BLaER1 treated with 17β-estradiol and CSF1 and Interleukin-3, amounts not matched to agents 10 nM and 100 nM (cell line): ENCODE results near the gene OR6K2.

Source experiments
- H3K27ac ChIP-seq, 11 experiments: shearing (Covaris generic); formaldehyde crosslinking; 2 replicates each; pipeline ENCODE4 v1.8.1; 2022
- H3K27me3 ChIP-seq, 11 experiments: shearing (Covaris generic); formaldehyde crosslinking; 2 replicates each; pipeline ENCODE4 v1.8.1; 2022
- H3K36me3 ChIP-seq, 11 experiments: shearing (Covaris generic); formaldehyde crosslinking; 2 replicates each; pipeline ENCODE4 v1.8.1; 2022
- H3K4me1 ChIP-seq, 10 experiments: shearing (Covaris generic); formaldehyde crosslinking; 2 replicates each; pipeline ENCODE4 v1.8.1; 2022
- H3K4me2 ChIP-seq, 11 experiments: shearing (Covaris generic); formaldehyde crosslinking; 2 replicates each; pipeline ENCODE4 v1.8.1; 2022
- H3K4me3 ChIP-seq, 10 experiments: shearing (Covaris generic); formaldehyde crosslinking; 2 replicates each; pipeline ENCODE4 v1.8.1; 2022
- H3K9ac ChIP-seq, 11 experiments: shearing (Covaris generic); formaldehyde crosslinking; 2 replicates each; pipeline ENCODE4 v1.8.1; 2022
- H3K9me3 ChIP-seq, 11 experiments: shearing (Covaris generic); formaldehyde crosslinking; replicated peaks in 1 of 11; 2 replicates each; pipeline ENCODE4 v1.8.1; 2022
- H4K20me1 ChIP-seq, 11 experiments: shearing (Covaris generic); formaldehyde crosslinking; 2 replicates each; pipeline ENCODE4 v1.8.1; 2022
- Cebpa-rat ChIP-seq, 11 experiments: shearing (Covaris generic); IDR thresholded peaks; 2 replicates each; pipeline ENCODE4 v1.8.1; 2022

The OR6K2 gene, protein sequence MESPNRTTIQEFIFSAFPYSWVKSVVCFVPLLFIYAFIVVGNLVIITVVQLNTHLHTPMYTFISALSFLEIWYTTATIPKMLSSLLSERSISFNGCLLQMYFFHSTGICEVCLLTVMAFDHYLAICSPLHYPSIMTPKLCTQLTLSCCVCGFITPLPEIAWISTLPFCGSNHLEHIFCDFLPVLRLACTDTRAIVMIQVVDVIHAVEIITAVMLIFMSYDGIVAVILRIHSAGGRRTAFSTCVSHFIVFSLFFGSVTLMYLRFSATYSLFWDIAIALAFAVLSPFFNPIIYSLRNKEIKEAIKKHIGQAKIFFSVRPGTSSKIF

GRCh38 chr1:158700552-158700951 is at the start of gene OR6K2:
Gene OR6K2, minus strand, starts transcription at chr1:158700652. Its CDS starts 0 bp downstream, at chr1:158700652.
- Histone ChIP-seq H3K4me1 (no peaks in the 10 kb centered on the region), H3K36me3 (no peaks in the 10 kb centered on the region), H4K20me1 (no peaks in the 10 kb centered on the region), H3K27me3 (no peaks in the 10 kb centered on the region), H3K4me3 (no peak within 1 kb of the TSS), H3K9ac (no peak within 1 kb of the TSS), H3K9me3 (no peaks in the 10 kb centered on the region), H3K4me2 (no peak within 1 kb of the TSS), H3K27ac (no peak within 1 kb of the TSS)
- TF ChIP-seq Cebpa-rat (IDR thresholded peaks at IDR 0.05): no peak

DNA sequence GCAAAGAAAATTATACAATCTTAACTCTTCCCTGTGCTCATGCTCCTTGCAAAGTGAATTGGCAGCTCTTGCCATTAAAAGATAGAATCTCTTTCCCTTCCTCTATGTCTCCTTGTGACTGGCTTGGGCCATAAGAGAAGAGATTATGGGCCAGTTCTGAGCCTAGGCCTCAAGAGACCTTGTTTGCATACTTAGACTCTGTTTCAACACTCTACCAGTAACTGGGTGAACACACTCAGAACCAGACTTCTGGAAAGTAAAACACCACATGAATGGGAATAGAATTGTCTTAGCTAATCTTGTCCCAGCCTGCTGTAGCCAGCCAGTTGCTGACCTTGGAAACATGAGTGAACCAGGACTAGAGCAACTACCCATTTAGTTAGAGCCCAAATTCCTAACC is 35.4 kb upstream of the OR6K2 start:
- H3K27me3 ChIP-seq: no peaks in the 10 kb centered on the region
- H3K4me3 ChIP-seq: no peak overlapping the region
- no peaks in the 10 kb centered on the region for H4K20me1 ChIP-seq
- no peaks in the 10 kb centered on the region for H3K9me3 ChIP-seq
- no peak overlapping the region for H3K4me2 ChIP-seq
- peaks cover 0 to under 1% (median 0%) of the 10 kb centered on the region in 10 experiments; a peak in 2 of 20 replicates for H3K4me1 ChIP-seq
- TF ChIP-seq Cebpa-rat (IDR thresholded peaks at IDR 0.05): no peak
- H3K27ac ChIP-seq: no peak overlapping the region
- no peak overlapping the region for H3K9ac ChIP-seq
- H3K36me3 ChIP-seq: no peaks in the 10 kb centered on the region

DNA sequence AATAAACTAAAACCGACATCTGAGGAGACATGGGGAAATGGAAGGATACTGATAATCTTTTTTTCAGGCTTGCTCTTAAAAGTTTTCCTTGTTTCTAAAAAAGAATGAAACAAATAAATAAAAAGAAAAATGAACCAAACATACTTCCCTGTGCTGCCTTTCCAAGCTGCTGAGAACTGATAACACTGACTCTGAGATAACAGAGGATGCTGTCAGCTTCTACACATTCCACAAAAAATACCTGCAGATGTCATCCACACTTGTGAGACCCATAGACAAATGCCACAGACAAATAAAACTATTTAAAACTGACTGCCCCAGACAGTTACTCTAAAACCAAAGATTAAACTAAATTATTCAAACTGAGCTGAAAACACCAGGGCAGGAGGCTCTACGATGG is 32.1 kb upstream of the OR6K2 start:
- Histone ChIP-seq H3K27me3 (no peaks in the 10 kb centered on the region), H3K4me2 (no peak overlapping the region), H4K20me1 (no peaks in the 10 kb centered on the region), H3K27ac (no peak overlapping the region), H3K36me3 (no peaks in the 10 kb centered on the region), H3K9me3 (no peaks in the 10 kb centered on the region), H3K9ac (no peak overlapping the region), H3K4me1 (peaks cover 0 to 28% (median 0%) of the 10 kb centered on the region in 10 experiments; a peak in 7 of 20 replicates), H3K4me3 (no peak overlapping the region)
- no peak for TF ChIP-seq Cebpa-rat (IDR thresholded peaks at IDR 0.05)

- H3K4me2 ChIP-seq: no peak overlapping the region
- no peak overlapping the region for H3K4me3 ChIP-seq
- no peaks in the 10 kb centered on the region for H3K27me3 ChIP-seq
- no peaks in the 10 kb centered on the region for H4K20me1 ChIP-seq
- H3K4me1 ChIP-seq: peaks cover 0 to 28% (median 0%) of the 10 kb centered on the region in 10 experiments; a peak in 7 of 20 replicates
- H3K9me3 ChIP-seq: no peaks in the 10 kb centered on the region
- H3K9ac ChIP-seq: no peak overlapping the region
- no peaks in the 10 kb centered on the region for H3K36me3 ChIP-seq
- no peak for TF ChIP-seq Cebpa-rat (IDR thresholded peaks at IDR 0.05)
- H3K27ac ChIP-seq: no peak overlapping the region
Measured at GRCh38 chr1:158731707-158732106, 31.3 kb upstream of the OR6K2 start.

DNA sequence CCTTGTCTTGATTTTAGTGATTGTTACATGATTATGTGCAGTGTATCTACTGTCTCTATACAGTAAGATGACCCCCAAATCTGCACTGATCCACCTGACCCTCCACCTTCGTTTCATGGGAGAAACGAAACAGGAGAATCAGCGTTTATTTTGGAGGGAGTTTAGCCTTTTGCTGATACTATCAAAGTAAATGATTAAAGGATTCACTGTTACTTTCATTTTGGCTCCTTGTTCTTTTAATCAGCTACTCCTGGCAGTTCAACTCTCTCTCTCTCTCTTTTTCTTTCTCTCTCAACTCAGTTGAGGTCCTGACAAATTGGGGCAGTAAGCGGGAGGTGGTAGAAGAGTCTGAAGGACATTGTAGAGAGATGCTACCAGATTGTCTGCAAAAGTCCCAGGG is 30.0 kb upstream of the OR6K2 start:
- H4K20me1 ChIP-seq: no peaks in the 10 kb centered on the region
- peaks cover 0 to 28% (median 0%) of the 10 kb centered on the region in 10 experiments; a peak in 7 of 20 replicates for H3K4me1 ChIP-seq
- no peaks in the 10 kb centered on the region for H3K27me3 ChIP-seq
- H3K9me3 ChIP-seq: no peaks in the 10 kb centered on the region
- no peaks in the 10 kb centered on the region for H3K36me3 ChIP-seq
- H3K4me2 ChIP-seq: peak overlapping the region in 3 of 11 experiments; percentile 49 to 70 (median 65); a peak in 5 of 22 replicates
- no peak overlapping the region for H3K4me3 ChIP-seq
- H3K27ac ChIP-seq: no peak overlapping the region
- H3K9ac ChIP-seq: no peak overlapping the region
- no peak for TF ChIP-seq Cebpa-rat (IDR thresholded peaks at IDR 0.05)

GRCh38 chr1:158728510-158729225 is 28.2 kb upstream of the OR6K2 start:
- no peak for TF ChIP-seq Cebpa-rat (IDR thresholded peaks at IDR 0.05)
- Histone ChIP-seq H3K27me3 (no peaks in the 10 kb centered on the region), H3K9me3 (no peaks in the 10 kb centered on the region), H3K36me3 (no peaks in the 10 kb centered on the region), H3K4me1 (peaks cover 0 to 28% (median 0%) of the 10 kb centered on the region in 10 experiments; a peak in 7 of 20 replicates), H3K4me3 (no peak overlapping the region), H3K9ac (no peak overlapping the region), H4K20me1 (no peaks in the 10 kb centered on the region), H3K27ac (no peak overlapping the region), H3K4me2 (peak overlapping the region in 2 of 11 experiments; percentile 65 to 70; a peak in 5 of 22 replicates)

- H3K36me3 ChIP-seq: no peaks in the 10 kb centered on the region
- peaks cover 0 to 13% (median 0%) of the 10 kb centered on the region in 10 experiments; a peak in 7 of 20 replicates for H3K4me1 ChIP-seq
- no peak overlapping the region for H3K9ac ChIP-seq
- H3K27ac ChIP-seq: no peak overlapping the region
- no peaks in the 10 kb centered on the region for H3K9me3 ChIP-seq
- no peak for TF ChIP-seq Cebpa-rat (IDR thresholded peaks at IDR 0.05)
- no peak overlapping the region for H3K4me3 ChIP-seq
- H3K4me2 ChIP-seq: no peak overlapping the region
- H3K27me3 ChIP-seq: no peaks in the 10 kb centered on the region
- H4K20me1 ChIP-seq: no peaks in the 10 kb centered on the region
Measured at GRCh38 chr1:158724442-158724841, 24.0 kb upstream of the OR6K2 start.

DNA sequence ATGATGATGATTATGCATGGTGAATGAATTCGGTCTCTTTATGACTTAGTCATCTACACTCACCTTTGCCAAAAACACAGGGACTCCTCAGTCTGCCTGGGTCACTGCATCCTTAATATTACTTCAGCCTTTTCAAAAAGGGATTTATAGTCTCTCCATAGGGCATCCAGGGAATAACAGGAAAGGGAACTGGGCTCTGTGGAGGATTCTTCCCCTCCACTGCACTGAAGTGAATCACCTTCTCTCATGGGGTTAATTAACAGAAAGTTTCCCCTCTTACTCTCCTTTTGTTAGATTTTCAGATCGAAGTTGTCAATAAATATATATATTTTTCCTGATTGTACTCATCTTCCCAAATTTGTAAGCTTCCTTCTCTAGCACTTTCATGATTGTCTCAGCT is 20.2 kb upstream of the OR6K2 start, which contains the start of gene OR6K3:
Gene OR6K3 (minus strand): TSS at position 101 of the 400 bp plus-strand sequence. CDS start 2,605 bp downstream, outside the sequence.
- Histone ChIP-seq H3K9me3 (no peaks in the 10 kb centered on the region), H3K4me2 (no peak within 1 kb of the TSS), H3K9ac (no peak within 1 kb of the TSS), H4K20me1 (no peaks in the 10 kb centered on the region), H3K27me3 (no peaks in the 10 kb centered on the region), H3K27ac (no peak within 1 kb of the TSS), H3K36me3 (no peaks in the 10 kb centered on the region), H3K4me1 (no peaks in the 10 kb centered on the region), H3K4me3 (no peak within 1 kb of the TSS)
- TF ChIP-seq Cebpa-rat (IDR thresholded peaks at IDR 0.05): no peak

DNA sequence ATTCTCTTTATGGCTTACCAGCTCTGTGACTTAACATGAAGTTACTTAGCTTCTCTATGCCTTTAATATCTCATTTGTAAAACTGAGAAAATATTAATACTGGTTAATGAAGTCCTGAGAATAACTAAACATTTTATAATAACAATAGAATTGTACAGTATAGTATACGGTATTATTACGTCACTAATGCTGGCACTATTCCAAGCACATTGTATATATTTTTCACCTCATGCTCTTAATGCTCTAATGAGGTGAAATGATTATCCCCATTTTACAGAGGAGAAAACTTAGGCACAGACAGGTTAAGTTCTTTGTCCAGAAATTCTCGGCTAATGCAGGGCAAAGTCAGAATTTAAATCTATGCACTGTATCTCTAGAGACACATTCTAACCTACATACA is 19.2 kb upstream of the OR6K2 start:
- TF ChIP-seq Cebpa-rat (IDR thresholded peaks at IDR 0.05): no peak
- Histone ChIP-seq H4K20me1 (no peaks in the 10 kb centered on the region), H3K4me3 (no peak overlapping the region), H3K9me3 (no peaks in the 10 kb centered on the region), H3K27ac (no peak overlapping the region), H3K36me3 (no peaks in the 10 kb centered on the region), H3K4me2 (no peak overlapping the region), H3K4me1 (no peaks in the 10 kb centered on the region), H3K27me3 (no peaks in the 10 kb centered on the region), H3K9ac (no peak overlapping the region)
